H9 (cell line): ENCODE measurements around the gene HIPK3. TPM values are rescaled to one million over a fixed set of nuclear protein-coding genes. Genes with fewer than 3 reads are reported as not detected.

Experiments
- DNase-seq: peaks from one replicate; pipeline ENCODE4 v3.0.0-alpha.2; 2017
- H2AFZ ChIP-seq: one replicate; pipeline ENCODE4 v1.6.1; 2013; ENCODE audit warnings: mild to moderate bottlenecking, low read length, control low read depth, moderate library complexity
- H2AK5ac ChIP-seq: 2 replicates; pipeline ENCODE4 v1.6.1; 2013; ENCODE audit warnings: low read length, control low read depth, mixed read lengths; ENCODE audit not compliant: insufficient read length
- H2BK120ac ChIP-seq: one replicate; pipeline ENCODE4 v1.6.1; 2013; ENCODE audit warnings: low read depth, mild to moderate bottlenecking, low read length, control low read depth, inconsistent platforms; ENCODE audit not compliant: poor library complexity, severe bottlenecking
- H2BK12ac ChIP-seq: 2 replicates; pipeline ENCODE4 v1.6.1; 2013; ENCODE audit warnings: low read length, control low read depth, mixed read lengths, low read depth; ENCODE audit not compliant: insufficient read length
- H2BK15ac ChIP-seq: 2 replicates; pipeline ENCODE4 v1.6.1; 2013; ENCODE audit warnings: low read depth, low read length, control low read depth
- H2BK20ac ChIP-seq: one replicate; pipeline ENCODE4 v1.6.1; 2013; ENCODE audit warnings: low read depth, mild to moderate bottlenecking, low read length, control low read depth, inconsistent platforms; ENCODE audit not compliant: poor library complexity, severe bottlenecking
- H2BK5ac ChIP-seq: 2 replicates; pipeline ENCODE4 v1.6.1; 2013; ENCODE audit warnings: low read length, control low read depth, mixed read lengths; ENCODE audit not compliant: insufficient read length
- H3K14ac ChIP-seq: 2 replicates; pipeline ENCODE4 v1.6.1; 2013; ENCODE audit warnings: low read length, control low read depth; ENCODE audit not compliant: insufficient read depth
- H3K18ac ChIP-seq: 2 replicates; pipeline ENCODE4 v1.6.1; 2013; ENCODE audit warnings: low read depth, mild to moderate bottlenecking, mixed read lengths, low read length, control low read depth; ENCODE audit not compliant: insufficient read length
- H3K23ac ChIP-seq: 2 replicates; pipeline ENCODE4 v1.6.1; 2013; ENCODE audit warnings: low read length, control low read depth, mixed read lengths, low read depth; ENCODE audit not compliant: insufficient read length
- H3K23me2 ChIP-seq: 2 replicates; pipeline ENCODE4 v1.6.1; 2013; ENCODE audit warnings: low read depth, mild to moderate bottlenecking, mixed read lengths, low read length, control low read depth; ENCODE audit not compliant: insufficient read length, poor library complexity, severe bottlenecking
- H3K27ac ChIP-seq: 2 replicates; pipeline ENCODE4 v1.5.1; 2013; ENCODE audit warnings: low read length, control low read depth, mixed read lengths, low read depth; ENCODE audit not compliant: insufficient read length
- H3K27me3 ChIP-seq: 2 replicates; pipeline ENCODE4 v1.6.1; 2013; ENCODE audit warnings: low read length, control low read depth, inconsistent platforms; ENCODE audit not compliant: insufficient read depth
- H3K4ac ChIP-seq: 2 replicates; pipeline ENCODE4 v1.6.1; 2013; ENCODE audit warnings: low read depth, mild to moderate bottlenecking, control low read depth, inconsistent platforms, low read length, moderate library complexity
- H3K4me1 ChIP-seq: 2 replicates; pipeline ENCODE4 v1.6.1; 2013; ENCODE audit warnings: low read length, control low read depth, inconsistent platforms; ENCODE audit not compliant: insufficient read depth
- H3K4me2 ChIP-seq: 2 replicates; pipeline ENCODE4 v1.6.1; 2013; ENCODE audit warnings: low read length, control low read depth, mixed read lengths; ENCODE audit not compliant: insufficient read length, insufficient read depth
- H3K56ac ChIP-seq: 2 replicates; pipeline ENCODE4 v1.6.1; 2013; ENCODE audit warnings: low read depth, mild to moderate bottlenecking, mixed read lengths, low read length, control low read depth; ENCODE audit not compliant: insufficient read length
- H3K79me1 ChIP-seq: 2 replicates; pipeline ENCODE4 v1.6.1; 2013; ENCODE audit warnings: low read depth, mild to moderate bottlenecking, moderate library complexity, low read length, control low read depth, inconsistent platforms; ENCODE audit not compliant: insufficient read depth, poor library complexity, severe bottlenecking
- H3K79me2 ChIP-seq: 2 replicates; pipeline ENCODE4 v1.6.1; 2013; ENCODE audit warnings: low read length, control low read depth, inconsistent platforms; ENCODE audit not compliant: insufficient read depth
- H3K9ac ChIP-seq: 2 replicates; pipeline ENCODE4 v1.6.1; 2013; ENCODE audit warnings: low read length, control low read depth, mixed read lengths; ENCODE audit not compliant: insufficient read length; ENCODE audit errors: extremely low read depth
- H3K9me3 ChIP-seq: one replicate; pipeline ENCODE4 v1.6.1; 2013; ENCODE audit warnings: low read depth, low read length, inconsistent platforms; ENCODE audit not compliant: control insufficient read depth
- H3T11ph ChIP-seq: one replicate; pipeline ENCODE4 v1.6.1; 2013; ENCODE audit warnings: mild to moderate bottlenecking, low read length, control low read depth, inconsistent platforms
- H4K20me1 ChIP-seq: one replicate; pipeline ENCODE4 v1.6.1; 2013; ENCODE audit not compliant: control insufficient read depth, insufficient read length, insufficient read depth
- H4K5ac ChIP-seq: 2 replicates; pipeline ENCODE4 v1.6.1; 2013; ENCODE audit warnings: low read depth, mild to moderate bottlenecking, mixed read lengths, low read length, control low read depth; ENCODE audit not compliant: insufficient read length
- H4K8ac ChIP-seq: replicated peaks from 2 replicates; pipeline ENCODE4 v1.6.1; 2013; ENCODE audit warnings: low read length, control low read depth, mixed read lengths, low read depth; ENCODE audit not compliant: insufficient read length
- H4K91ac ChIP-seq: 2 replicates; pipeline ENCODE4 v1.6.1; 2013; ENCODE audit warnings: low read depth, mild to moderate bottlenecking, moderate library complexity, mixed read lengths, low read length, control low read depth; ENCODE audit not compliant: insufficient read length
- H3K27ac Mint-ChIP-seq, 3 experiments: 2 replicates in 2 of 3; 3 replicates in 1 of 3; pipeline ENCODE4 v1.8.0; 2020 to 2021; ENCODE audit warnings: mixed read lengths in 3 of 3, mild to moderate bottlenecking in 1 of 3, moderate library complexity in 1 of 3
- H3K27me3 Mint-ChIP-seq: 2 replicates; pipeline ENCODE4 v1.8.0; 2021; ENCODE audit warnings: low read depth, mild to moderate bottlenecking, moderate library complexity, mixed read lengths
- H3K36me3 Mint-ChIP-seq, 3 experiments: 2 replicates in 2 of 3; 3 replicates in 1 of 3; pipeline ENCODE4 v1.8.0; 2020 to 2021; ENCODE audit warnings: low read depth in 3 of 3, mixed read lengths in 3 of 3; ENCODE audit not compliant: insufficient read depth in 1 of 3
- H3K4me1 Mint-ChIP-seq, 2 experiments: 2 replicates each; pipeline ENCODE4 v1.8.0; 2020; ENCODE audit warnings: mixed read lengths in 2 of 2
- H3K4me3 Mint-ChIP-seq, 2 experiments: 2 replicates in 1 of 2; 3 replicates in 1 of 2; pipeline ENCODE4 v1.8.0; 2020 to 2021; ENCODE audit warnings: mild to moderate bottlenecking in 2 of 2, mixed read lengths in 2 of 2, moderate library complexity in 1 of 2
- H3K9me3 Mint-ChIP-seq, 2 experiments: 2 replicates in 1 of 2; 3 replicates in 1 of 2; pipeline ENCODE4 v1.8.0; 2020; ENCODE audit warnings: mild to moderate bottlenecking in 2 of 2, mixed read lengths in 2 of 2, moderate library complexity in 1 of 2
- CTCF ChIP-seq: fragments of 200-600 bp; sonication (generic); conservative IDR thresholded peaks from 3 replicates; pipeline ENCODE4 v1.8.0; 2021; ENCODE audit warnings: antibody characterized with exemption, mild to moderate bottlenecking
- WGBS: extraction: QIAGEN DNeasy Blood & Tissue Kit; methylation state at CpG from one replicate; pipeline ENCODE4 v1.1.7; 2013; ENCODE audit warnings: missing lambda C conversion rate, low lambda C conversion rate, mixed read lengths; ENCODE audit not compliant: insufficient read length; ENCODE audit errors: extremely low coverage; 5-methylcytosine and 5-hydroxymethylcytosine counted together
- total RNA-seq: library from RNA; stranded (reverse); gene quantifications from 2 replicates; pipeline ENCODE4 v1.2.1, GENCODE V29; 2021

HIPK3 gene
- total RNA-seq, 1 experiment from 2014 or later, result 23.4 TPM

- TF ChIP-seq CTCF, result no peak
- Histone ChIP-seq H2AFZ (no peak overlapping the region), H3K9ac (no peak overlapping the region), H2AK5ac (no peak overlapping the region), H4K91ac (no peak overlapping the region), H3K4me1 (no peaks in the 10 kb centered on the region), H3K4ac (no peak overlapping the region), H2BK15ac (no peak overlapping the region), H4K5ac (no peak overlapping the region), H4K20me1 (no peaks in the 10 kb centered on the region), H3K4me2 (no peak overlapping the region), H2BK20ac (no peak overlapping the region), H3K23ac (no peak overlapping the region), H3K79me2 (no peaks in the 10 kb centered on the region), H4K8ac (no peak overlapping the region), H3K23me2 (no peaks in the 10 kb centered on the region), H3T11ph (no peak overlapping the region), H2BK5ac (no peak overlapping the region), H3K18ac (no peak overlapping the region), H3K27me3 (no peaks in the 10 kb centered on the region), H3K27ac (no peak overlapping the region), H3K9me3 (no peaks in the 10 kb centered on the region), H3K79me1 (no peaks in the 10 kb centered on the region), H3K56ac (no peak overlapping the region), H2BK120ac (no peak overlapping the region), H3K14ac (no peak overlapping the region), H2BK12ac (no peak overlapping the region)
- Mint-ChIP-seq H3K9me3 (peaks cover 3% of the 10 kb centered on the region in 2 experiments; a peak in 2 of 5 replicates), H3K4me1 (peaks cover 5 to 7% of the 10 kb centered on the region in 2 experiments; a peak in 1 of 4 replicates), H3K27ac (no peak overlapping the region), H3K4me3 (no peak overlapping the region), H3K27me3 (peaks cover 2% of the 10 kb centered on the region; the same call in 1 of the 2 replicates), H3K36me3 (no peaks in the 10 kb centered on the region)
- DNase-seq, result no peak
- WGBS, result no CpG with 5 or more reads among the region's 3 CpGs
Observed at GRCh38 chr11:33211153-33211552, 46.0 kb upstream of the HIPK3 start.
